ENCODE data around the gene ZNF536. TPM values are rescaled to one million over a fixed set of nuclear protein-coding genes. Genes with fewer than 3 reads are reported as not detected.
"Not testable (repeated sequence)": the region's sequence is repeated elsewhere in the genome, so short reads cannot be mapped to it uniquely, and the experiment has no call there.

The ZNF536 gene
- polyA plus RNA-seq, 3 donors, result 0.06 to 0.11 (median 0.07) TPM

DNA sequence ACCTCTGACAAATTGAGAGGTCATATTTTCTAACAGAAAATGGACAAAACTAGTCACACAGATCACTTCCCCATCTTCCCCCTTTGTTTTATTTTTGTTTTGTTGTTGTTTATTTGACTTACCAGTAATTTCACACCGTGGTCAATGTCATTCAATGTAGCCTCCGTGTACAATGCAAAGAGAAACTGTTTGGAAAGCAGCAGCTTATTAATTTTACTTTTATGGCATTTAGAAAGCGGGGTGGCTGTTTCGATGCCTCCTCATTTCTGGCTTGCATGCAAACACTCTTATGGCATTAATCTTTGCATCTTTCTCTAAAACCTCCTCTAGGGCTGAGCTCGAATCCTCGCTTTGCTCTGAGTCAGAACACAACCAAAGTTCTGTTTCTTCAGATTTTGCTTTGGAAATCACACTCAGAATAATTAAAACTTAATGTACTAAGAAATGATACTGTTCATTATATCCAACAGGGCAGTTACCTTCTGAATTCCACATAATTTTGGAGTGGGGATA is 77.0 kb downstream of the ZNF536 start:
- no peak overlapping the region for H3K27ac ChIP-seq (ENCODE audit: low read depth, low read length)
- WGBS, 3 donors, result 65 to 74% (median 66%) methylated on average over 6 of the region's 6 CpGs

DNA sequence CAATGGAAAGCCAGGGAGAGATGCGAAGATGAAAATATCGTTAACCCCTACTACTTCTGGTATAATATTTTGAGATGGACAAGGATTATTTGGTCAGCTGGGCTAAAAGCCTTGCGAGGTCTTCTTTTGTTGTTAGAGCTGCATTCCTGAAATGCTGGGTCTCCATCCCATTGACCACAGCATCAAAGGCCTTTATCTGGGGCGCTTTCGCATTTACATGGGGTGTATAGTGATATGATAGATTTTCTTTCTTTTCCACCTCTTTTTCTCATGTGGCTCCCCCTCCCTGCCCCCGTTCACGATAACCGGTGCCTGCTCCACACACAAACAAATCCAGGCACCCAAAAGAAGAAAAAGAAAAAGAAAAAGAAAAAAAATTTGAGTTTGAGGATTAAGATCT is 77.5 kb downstream of the ZNF536 start:
- 46 to 64% (median 48%) methylated on average over 8 of the region's 8 CpGs for WGBS, 3 donors
- H3K27ac ChIP-seq (ENCODE audit: low read depth, low read length), result no peak overlapping the region

DNA sequence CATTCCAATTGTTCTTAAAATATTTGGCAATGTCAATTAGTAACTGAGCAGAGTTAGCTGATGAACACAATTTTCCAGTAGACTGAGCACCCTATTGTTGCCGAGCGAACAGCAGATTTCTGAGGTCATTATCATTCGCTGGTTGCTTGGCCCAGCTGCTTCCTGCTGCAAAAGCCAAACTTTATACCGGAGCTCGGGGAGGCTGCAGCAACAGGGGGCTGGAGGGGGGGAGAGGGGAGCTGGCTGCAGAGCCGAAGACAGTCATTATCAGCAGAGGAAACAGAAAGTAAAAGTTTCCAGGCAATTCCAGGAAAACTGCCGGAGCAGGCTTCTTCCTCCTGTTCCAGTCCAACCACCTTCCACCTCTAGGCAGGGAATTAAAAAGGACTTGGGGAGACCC is 77.9 kb downstream of the ZNF536 start:
- no peak overlapping the region for H3K27ac ChIP-seq (ENCODE audit: low read depth, low read length)
- 1 to 21% (median 1%) methylated on average over 7 of the region's 7 CpGs for WGBS, 3 donors

DNA sequence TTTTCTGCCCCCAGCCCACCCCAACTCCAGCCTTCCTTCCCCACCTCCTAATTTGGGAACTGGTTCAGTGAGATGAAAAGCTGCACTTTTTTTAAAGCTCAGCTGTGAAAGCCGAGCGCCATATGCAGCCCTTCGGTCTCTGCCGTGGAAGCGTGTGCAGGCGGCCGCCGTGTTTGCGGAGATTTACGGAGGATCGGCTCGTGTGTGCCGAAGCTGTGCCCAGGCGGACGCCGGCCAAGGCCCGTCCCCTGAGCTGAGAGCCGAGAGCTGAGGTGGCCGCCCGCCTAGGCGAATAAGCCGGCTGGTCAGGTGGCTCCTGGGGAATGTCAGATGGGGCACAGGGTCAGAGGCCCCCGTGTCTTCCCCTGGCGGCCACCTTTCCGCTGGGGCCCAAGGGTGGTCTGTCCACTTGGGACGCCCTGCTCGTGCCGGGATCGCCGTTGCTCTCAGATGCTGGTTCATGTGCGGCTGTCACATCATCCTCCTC is 78.7 kb downstream of the ZNF536 start:
- 44 to 75% (median 65%) methylated on average over 31 of the region's 31 CpGs for WGBS, 3 donors
- H3K27ac ChIP-seq (ENCODE audit: low read depth, low read length), result no peak overlapping the region

DNA sequence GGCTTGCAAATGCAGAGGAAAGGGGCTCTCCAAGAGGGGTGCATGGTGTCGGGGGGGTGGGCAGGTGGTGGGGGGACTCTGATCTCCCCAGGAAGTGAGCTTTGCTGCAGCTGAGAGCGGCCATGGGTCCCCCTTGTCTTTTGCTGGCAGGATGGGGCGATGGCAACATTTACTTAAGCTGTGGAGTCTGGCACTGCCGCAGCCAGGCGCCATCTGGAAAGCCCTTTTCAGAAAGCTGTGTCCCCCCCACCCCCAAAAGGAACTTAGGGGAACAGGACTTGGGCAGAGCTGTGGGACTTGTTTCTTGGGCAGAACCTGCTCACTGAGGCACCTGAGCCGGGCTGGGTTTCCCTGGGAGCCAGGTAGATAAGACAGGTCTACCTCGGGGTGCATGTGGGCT is 80.7 kb downstream of the ZNF536 start:
- WGBS, 3 donors, result 84 to 91% (median 89%) methylated on average over 7 of the region's 7 CpGs
- H3K27ac ChIP-seq (ENCODE audit: low read depth, low read length), result no peak overlapping the region

DNA sequence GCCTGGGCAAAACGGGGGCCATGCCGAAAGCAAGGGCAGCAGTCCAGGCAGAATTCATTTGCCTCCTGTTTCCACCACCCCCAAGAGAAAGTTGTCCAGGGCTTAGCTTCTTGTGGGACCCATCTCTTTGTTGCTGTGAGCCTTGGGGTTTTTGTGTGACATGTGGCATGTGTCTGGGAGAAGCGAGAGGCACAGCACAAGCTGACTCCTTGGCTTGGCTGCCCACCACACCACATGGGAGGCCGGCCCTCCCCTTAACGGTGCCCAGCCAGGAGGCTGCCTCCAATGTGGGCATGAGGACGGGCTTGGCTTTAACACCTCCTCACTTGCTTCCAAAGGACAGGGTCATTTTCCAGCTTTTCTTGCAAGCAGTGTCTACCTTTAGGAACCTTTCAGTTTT is 81.6 kb downstream of the ZNF536 start:
- 67 to 91% (median 87%) methylated on average over 6 of the region's 6 CpGs for WGBS, 3 donors
- no peak overlapping the region for H3K27ac ChIP-seq (ENCODE audit: low read depth, low read length)

DNA sequence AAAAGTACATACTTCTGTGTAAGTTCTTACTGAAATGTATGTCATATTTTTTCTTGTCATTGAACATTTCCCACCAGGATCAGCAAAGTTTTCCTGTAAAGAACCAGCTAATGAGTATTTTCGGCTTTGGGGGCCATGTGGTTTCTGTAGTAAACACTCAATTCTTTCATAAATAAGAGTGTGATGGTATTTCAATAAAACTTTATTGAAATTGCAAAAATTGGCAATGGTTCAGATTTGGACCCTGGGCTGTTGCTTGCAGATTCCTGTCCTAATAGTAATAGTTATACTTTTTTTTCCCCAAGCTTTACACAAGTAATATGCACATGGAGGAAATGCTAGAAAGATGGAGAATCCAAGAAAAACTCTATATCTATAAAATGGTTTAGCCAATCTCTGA is 83.7 kb downstream of the ZNF536 start:
- 89 to 95% (median 94%) methylated on average over 1 of the region's 1 CpG for WGBS, 3 donors
- H3K27ac ChIP-seq (ENCODE audit: low read depth, low read length), result no peak overlapping the region

DNA sequence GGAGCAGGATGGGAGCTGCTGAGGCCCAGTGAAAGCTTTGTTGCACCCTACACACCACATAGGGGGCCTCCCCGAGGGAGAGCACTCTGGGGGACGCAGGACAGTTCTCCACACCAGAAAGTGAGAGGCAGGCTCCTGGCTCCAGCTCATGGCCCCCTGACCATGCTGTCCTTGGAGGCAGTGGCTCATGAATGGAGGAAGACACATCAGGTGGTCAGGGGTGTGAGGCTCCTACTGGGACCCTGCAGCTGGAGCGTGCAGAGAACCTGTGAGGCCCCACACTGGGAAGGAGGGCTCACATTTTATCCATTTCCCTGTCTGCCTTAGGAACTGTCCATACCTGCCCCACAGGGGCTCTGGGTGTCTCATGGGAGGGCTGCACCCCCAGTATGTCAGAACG is 85.3 kb downstream of the ZNF536 start:
- 43 to 70% (median 67%) methylated on average over 4 of the region's 4 CpGs for WGBS, 3 donors
- H3K27ac ChIP-seq (ENCODE audit: low read depth, low read length), result no peak overlapping the region

DNA sequence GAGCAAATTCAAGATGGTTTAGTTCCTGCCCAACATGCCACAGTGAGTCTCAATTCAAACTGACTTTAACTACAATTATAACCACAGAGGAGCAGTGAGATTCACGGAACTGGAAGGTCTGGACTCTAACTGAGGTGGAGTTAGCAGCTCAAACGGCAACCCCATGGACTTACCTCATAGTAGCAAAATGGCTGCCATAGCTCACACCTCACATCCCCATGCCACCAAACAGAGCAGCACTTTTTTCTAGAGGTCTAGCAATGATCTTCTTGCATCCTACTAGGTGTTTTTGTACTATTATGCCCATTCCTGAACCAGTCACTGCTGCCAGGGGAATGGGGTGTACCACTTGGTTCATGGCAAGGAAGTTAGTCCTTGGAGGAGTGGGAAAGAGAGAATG is 87.7 kb downstream of the ZNF536 start:
- 77 to 88% (median 85%) methylated on average over 2 of the region's 2 CpGs for WGBS, 3 donors
- no peak overlapping the region for H3K27ac ChIP-seq (ENCODE audit: low read depth, low read length)

DNA sequence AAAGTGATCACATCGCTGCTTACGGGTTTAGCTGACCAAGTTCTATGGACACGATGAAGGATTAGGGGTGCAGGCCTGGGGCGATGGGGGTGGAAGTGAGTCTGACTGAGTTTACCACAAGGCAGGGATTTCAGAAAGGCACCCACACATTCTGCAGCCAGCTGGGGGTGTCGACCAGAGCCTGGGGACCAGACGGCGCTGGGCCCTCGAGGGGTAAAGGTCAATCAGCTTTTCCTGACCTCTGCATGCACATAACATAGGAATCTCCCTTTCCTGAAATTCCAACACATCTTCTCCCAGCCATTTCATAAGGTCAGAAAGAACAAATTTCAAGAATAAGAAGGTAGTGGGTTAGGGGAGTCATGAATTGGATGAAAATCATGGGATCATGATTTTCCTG is 92.0 kb downstream of the ZNF536 start:
- 90 to 92% (median 92%) methylated on average over 8 of the region's 8 CpGs for WGBS, 3 donors
- H3K27ac ChIP-seq (ENCODE audit: low read depth, low read length), result no peak overlapping the region

DNA sequence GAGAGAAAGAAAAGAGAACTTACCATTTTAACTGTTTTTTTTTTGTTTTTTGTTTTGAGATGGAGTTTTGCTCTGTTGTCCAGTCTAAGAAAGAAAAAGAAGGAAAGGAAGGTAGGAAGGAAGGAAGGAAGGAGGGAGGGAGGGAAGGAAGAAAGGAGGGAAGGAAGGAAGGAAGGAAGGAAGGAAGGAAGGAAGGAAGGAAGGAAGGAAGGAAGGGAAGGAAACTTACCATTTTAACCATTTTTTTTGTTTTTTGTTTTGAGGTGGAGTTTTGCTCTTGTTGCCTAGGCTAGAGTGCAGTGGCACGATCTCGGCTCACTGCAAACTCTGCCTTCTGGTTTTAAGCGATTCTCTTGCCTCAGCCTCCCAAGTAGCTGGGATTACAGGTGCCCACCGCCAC is 94.4 kb downstream of the ZNF536 start:
- H3K27ac ChIP-seq (ENCODE audit: low read depth, low read length), result not testable (repeated sequence)
- 87 to 96% (median 89%) methylated on average over 4 of the region's 4 CpGs for WGBS, 3 donors

DNA sequence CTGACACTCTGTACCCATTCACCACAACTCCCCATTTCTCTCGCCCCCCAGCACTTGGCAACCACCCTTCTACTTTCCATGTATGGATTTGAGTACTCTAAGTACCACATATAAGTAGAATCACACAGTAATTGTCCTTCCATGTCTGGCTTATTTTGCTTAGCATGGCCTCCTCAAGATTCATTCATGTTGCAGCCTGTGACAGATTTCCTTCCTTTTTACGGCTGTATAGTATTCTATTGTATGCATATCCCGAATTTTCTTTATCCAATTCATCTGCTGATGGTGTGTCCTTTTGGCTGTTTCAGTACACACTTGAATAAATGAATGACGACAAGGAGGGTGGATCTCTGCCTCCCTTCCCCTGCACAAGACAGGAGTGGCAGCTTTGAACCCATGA is 95.1 kb downstream of the ZNF536 start:
- H3K27ac ChIP-seq (ENCODE audit: low read depth, low read length), result no peak overlapping the region
- WGBS, 3 donors, result 82 to 90% (median 86%) methylated on average over 4 of the region's 4 CpGs

DNA sequence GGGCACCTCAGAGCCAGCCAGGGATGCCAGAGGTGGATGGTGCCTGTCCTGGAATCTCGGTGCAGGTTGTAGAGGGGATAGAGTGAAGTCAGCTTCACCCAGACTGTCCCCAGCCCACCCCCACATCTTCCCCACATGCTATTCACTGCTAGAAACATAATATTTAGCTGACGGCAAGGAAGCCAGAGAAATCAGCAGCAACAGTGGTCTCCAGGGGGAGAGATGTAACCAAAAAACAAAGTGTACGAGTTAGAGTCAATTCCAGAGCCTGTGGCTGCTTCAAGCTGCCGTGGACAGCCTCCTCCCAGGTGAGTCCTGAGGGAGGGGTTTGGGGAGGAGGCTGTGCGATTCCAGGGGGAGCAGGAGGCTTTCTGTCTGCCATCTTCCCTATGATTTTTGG is 97.6 kb downstream of the ZNF536 start:
- 39 to 50% (median 42%) methylated on average over 5 of the region's 5 CpGs for WGBS, 3 donors
- H3K27ac ChIP-seq (ENCODE audit: low read depth, low read length), result no peak overlapping the region

DNA sequence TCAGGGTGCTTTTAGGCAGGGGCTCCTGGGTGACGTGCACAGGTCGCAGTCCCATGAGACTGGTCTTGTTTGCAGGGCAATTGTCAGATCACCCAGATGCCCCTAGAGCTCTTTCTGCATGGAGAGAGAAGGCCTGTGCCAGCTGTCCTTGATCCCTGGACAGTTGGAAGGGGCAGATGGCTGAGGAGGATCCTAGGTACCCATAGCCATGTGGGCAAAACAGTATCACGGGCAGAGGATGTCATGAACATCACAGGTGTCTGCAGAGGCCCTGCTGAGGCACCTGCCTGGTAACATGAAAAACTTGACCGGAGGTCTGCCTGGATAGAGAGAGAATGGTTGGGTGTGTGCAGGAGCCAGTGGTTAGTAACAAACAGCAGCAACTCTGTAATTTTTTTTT is 99.3 kb downstream of the ZNF536 start:
- WGBS, 3 donors, result 77 to 89% (median 88%) methylated on average over 4 of the region's 4 CpGs
- H3K27ac ChIP-seq (ENCODE audit: low read depth, low read length), result no peak overlapping the region

DNA sequence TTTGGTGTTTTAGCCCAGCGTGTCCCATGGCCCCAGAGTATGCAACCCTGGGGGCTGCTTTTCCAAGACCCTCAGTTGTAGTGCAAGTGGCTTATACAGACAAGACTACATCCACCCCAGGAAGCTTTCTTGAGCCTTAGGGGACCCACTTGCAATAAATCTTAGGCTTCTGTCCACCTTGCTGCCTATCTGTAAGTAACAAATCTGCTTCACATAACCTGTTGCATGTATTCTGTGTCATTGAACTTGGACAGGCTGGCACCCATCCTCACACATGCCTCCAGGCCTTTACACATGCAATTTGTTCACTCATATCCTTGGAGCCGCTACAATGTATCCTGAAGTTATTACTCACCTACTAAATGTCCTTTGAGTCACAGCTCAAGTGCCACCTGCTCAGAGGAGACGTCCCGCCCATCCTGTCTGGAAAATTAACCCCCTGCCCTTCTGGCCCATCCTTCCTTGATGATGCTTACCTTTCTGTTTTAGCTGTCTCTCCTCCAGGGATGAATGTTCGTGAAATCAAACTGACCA is 101.2 kb downstream of the ZNF536 start:
- no peak overlapping the region for H3K27ac ChIP-seq (ENCODE audit: low read depth, low read length)
- 78 to 87% (median 85%) methylated on average over 5 of the region's 5 CpGs for WGBS, 3 donors

DNA sequence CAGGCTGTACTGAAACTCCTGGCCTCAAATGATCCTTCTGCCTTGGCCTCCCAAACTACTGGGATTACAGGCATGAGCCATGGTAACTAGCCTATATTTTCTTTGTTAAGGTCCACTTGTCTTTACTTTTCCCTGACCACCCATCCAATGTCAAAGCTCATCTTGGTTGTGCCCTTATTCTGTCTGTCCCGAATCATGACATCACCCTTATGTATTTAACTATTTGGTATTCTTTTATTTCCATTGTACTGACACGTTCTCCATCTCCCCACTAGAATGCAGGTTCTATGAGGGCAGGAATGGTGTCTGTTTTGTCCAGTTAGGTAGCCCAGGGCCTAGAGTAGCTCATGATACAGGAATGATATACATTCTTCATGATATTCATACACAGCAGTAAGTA is 104.8 kb downstream of the ZNF536 start:
- H3K27ac ChIP-seq (ENCODE audit: low read depth, low read length), result no peak overlapping the region
- WGBS, 3 donors, result 76 to 91% (median 87%) methylated on average over 2 of the region's 2 CpGs

DNA sequence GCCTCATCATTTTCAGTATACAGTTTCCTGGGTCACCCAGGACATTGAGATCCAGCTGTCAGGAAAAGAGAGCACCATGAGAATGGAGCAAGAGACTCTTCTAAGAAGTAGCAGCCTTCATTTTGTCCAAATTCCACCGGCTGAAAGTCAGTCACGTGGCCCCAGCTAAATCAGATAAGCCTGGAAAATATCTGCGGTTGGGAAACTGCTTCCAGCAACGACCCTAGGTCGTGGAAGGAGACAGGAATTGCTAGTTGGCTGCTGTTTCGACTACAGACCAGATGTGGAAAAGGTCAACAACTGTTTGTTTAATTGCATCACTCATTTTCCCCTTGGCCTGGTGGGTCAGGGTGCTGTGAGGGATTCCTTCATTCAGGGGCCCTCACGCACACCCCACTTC is 107.0 kb downstream of the ZNF536 start:
- no peak overlapping the region for H3K27ac ChIP-seq (ENCODE audit: low read depth, low read length)
- WGBS, 3 donors, result 21 to 42% (median 26%) methylated on average over 7 of the region's 7 CpGs

DNA sequence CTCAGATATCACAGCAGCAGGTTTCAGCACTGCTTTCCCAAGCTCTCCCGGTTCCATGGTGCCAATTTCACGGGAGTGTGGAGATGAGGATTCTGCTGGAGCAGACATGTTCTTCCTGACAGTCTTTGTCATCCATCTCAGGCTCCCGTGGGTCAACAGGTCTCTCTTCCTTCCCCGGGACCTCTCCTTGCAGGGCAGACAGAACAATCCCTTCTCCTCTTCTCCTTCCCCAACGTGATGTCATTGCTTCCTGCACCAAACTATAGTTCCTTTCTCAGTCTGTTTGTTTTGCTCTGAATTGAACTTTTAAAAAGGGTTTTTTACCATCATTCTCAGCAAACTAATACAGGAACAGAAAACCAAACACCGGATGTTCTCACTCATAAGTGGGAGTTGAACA is 107.9 kb downstream of the ZNF536 start:
- 19 to 34% (median 33%) methylated on average over 6 of the region's 6 CpGs for WGBS, 3 donors
- H3K27ac ChIP-seq (ENCODE audit: low read depth, low read length), result no peak overlapping the region

DNA sequence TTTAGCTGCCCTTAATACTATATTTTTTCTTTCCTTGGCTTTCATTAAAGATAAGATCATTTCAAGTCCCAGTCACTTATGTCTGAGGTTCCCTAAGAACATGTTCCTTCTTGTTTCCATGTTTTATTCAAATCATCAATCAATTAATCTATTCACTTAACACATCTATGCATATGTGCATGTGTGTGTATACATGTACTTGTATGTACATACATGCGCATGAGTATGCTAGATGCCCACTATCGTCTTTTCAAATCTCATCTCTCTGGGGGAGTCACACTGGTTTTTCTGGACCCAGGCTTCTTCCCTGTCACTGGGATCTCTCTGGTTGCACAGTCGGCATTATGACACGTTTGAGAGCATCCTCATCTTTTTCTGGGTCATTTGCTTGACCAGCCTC is 108.9 kb downstream of the ZNF536 start:
- 84 to 90% (median 86%) methylated on average over 4 of the region's 4 CpGs for WGBS, 3 donors
- H3K27ac ChIP-seq (ENCODE audit: low read depth, low read length), result no peak overlapping the region

DNA sequence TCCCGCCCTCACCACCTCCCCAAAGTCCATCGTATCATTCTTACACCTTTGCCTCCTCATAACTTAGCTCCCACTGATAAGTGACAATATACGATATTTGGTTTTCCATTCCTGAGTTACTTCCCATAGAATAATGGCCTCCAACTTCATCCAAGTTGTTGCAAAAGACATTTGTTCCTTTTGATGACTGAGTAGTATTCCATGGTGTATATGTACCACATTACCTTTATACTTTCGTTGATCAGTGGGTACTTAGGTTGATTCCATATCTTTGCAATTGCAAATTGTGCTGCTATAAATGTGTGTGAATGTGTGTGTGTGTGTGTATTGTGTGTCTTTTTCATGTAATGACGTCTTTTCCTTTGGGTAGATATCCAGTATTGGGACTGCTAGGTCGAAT is 109.6 kb downstream of the ZNF536 start:
- 83 to 95% (median 93%) methylated on average over 6 of the region's 6 CpGs for WGBS, 3 donors
- H3K27ac ChIP-seq (ENCODE audit: low read depth, low read length), result no peak overlapping the region

DNA sequence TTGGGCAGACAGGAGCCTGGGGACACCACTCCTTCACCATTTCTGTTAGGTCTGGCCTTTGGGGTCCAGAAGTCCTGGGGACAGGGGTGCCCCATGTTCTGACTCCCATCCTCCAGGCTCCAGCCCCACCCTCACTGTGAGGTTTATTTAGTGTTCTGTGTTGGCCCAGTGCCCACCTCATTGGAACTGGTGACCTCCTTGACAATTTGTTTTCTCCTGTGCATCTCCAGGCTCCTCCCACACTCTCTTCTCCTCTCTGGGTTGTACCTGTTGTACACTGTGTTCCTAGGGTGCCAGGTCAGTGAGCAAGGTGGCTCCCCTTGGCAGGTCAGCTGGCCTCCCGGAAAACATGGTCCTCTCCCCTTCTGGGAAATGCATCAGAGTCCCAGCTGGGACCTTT is 110.8 kb downstream of the ZNF536 start:
- 71 to 80% (median 77%) methylated on average over 1 of the region's 1 CpG for WGBS, 3 donors
- H3K27ac ChIP-seq (ENCODE audit: low read depth, low read length), result no peak overlapping the region

Data from adipose tissue (tissue), 3 donors.